ENCODE measurements around the gene POLR2H. TPM values are rescaled to one million over a fixed set of nuclear protein-coding genes. Genes with fewer than 3 reads are reported as not detected.
"Not testable (repeated sequence)": the region's sequence is repeated elsewhere in the genome, so short reads cannot be mapped to it uniquely, and the experiment has no call there.

Gene POLR2H
- total RNA-seq, 1 experiment from 2014 or later = 169 TPM

- peaks cover 27% of the 10 kb centered on the region for H3K79me2 ChIP-seq (ENCODE audit: low read length)
- H3K4me3 ChIP-seq (ENCODE audit: low read length) = no peak overlapping the region
- peaks cover 17% of the 10 kb centered on the region for H4K20me1 ChIP-seq (ENCODE audit: insufficient read depth, low read depth, low read length)
- no peaks in the 10 kb centered on the region for H3K9me3 ChIP-seq (ENCODE audit: low read length)
- no peaks in the 10 kb centered on the region for H3K27me3 ChIP-seq (ENCODE audit: low read length)
- DNase-seq = no peak
- peaks cover 6% of the 10 kb centered on the region; the same call in 1 of the 2 replicates for H3K36me3 ChIP-seq (ENCODE audit: insufficient read depth, low read length)
- H3K4me2 ChIP-seq (ENCODE audit: low read depth, low read length, poor library complexity, severe bottlenecking) = no peak overlapping the region
- 0 out of 2 replicates have a peak overlapping the region, but pooled peaks have one; percentile 79 for H3K9ac ChIP-seq (ENCODE audit: low read length)
- H3K27ac ChIP-seq (ENCODE audit: low read length) = no peak overlapping the region
- H3K9me2 ChIP-seq (replicated peaks; ENCODE audit: insufficient read depth, low read length) = no peaks in the 10 kb centered on the region
- H2AFZ ChIP-seq (ENCODE audit: low read length) = no peak overlapping the region
- peaks cover 25% of the 10 kb centered on the region for H3K4me1 ChIP-seq (ENCODE audit: low read length)
Measured at GRCh38 chr3:184337981-184338380, 23.5 kb upstream of the POLR2H start.

- Histone ChIP-seq H3K9ac (ENCODE audit: low read length) (no peak overlapping the region), H4K20me1 (ENCODE audit: insufficient read depth, low read depth, low read length) (peaks cover 13% of the 10 kb centered on the region), H3K9me3 (ENCODE audit: low read length) (no peaks in the 10 kb centered on the region), H3K4me1 (ENCODE audit: low read length) (peaks cover 25% of the 10 kb centered on the region), H3K9me2 (replicated peaks; ENCODE audit: insufficient read depth, low read length) (no peaks in the 10 kb centered on the region), H3K4me2 (ENCODE audit: low read depth, low read length, poor library complexity, severe bottlenecking) (no peak overlapping the region), H2AFZ (ENCODE audit: low read length) (no peak overlapping the region), H3K4me3 (ENCODE audit: low read length) (no peak overlapping the region), H3K79me2 (ENCODE audit: low read length) (peaks cover 27% of the 10 kb centered on the region), H3K27ac (ENCODE audit: low read length) (no peak overlapping the region), H3K36me3 (ENCODE audit: insufficient read depth, low read length) (peaks cover 5% of the 10 kb centered on the region; the same call in 1 of the 2 replicates), H3K27me3 (ENCODE audit: low read length) (no peaks in the 10 kb centered on the region)
- DNase-seq = no peak
Measured at GRCh38 chr3:184338511-184338945, 23.0 kb upstream of the POLR2H start.

GRCh38 chr3:184339001-184339400 is 22.5 kb upstream of the POLR2H start:
- H3K9ac ChIP-seq (ENCODE audit: low read length) = no peak overlapping the region
- H3K36me3 ChIP-seq (ENCODE audit: insufficient read depth, low read length) = peaks cover 3% of the 10 kb centered on the region; the same call in 1 of the 2 replicates
- H3K4me1 ChIP-seq (ENCODE audit: low read length) = peaks cover 25% of the 10 kb centered on the region
- no peak overlapping the region for H3K4me3 ChIP-seq (ENCODE audit: low read length)
- no peaks in the 10 kb centered on the region for H3K27me3 ChIP-seq (ENCODE audit: low read length)
- no peak for DNase-seq
- peaks cover 8% of the 10 kb centered on the region for H4K20me1 ChIP-seq (ENCODE audit: insufficient read depth, low read depth, low read length)
- no peak overlapping the region for H2AFZ ChIP-seq (ENCODE audit: low read length)
- peaks cover 27% of the 10 kb centered on the region for H3K79me2 ChIP-seq (ENCODE audit: low read length)
- H3K9me2 ChIP-seq (replicated peaks; ENCODE audit: insufficient read depth, low read length) = no peaks in the 10 kb centered on the region
- no peak overlapping the region for H3K4me2 ChIP-seq (ENCODE audit: low read depth, low read length, poor library complexity, severe bottlenecking)
- no peak overlapping the region for H3K27ac ChIP-seq (ENCODE audit: low read length)
- H3K9me3 ChIP-seq (ENCODE audit: low read length) = no peaks in the 10 kb centered on the region

- not testable (repeated sequence) for H3K27ac ChIP-seq (ENCODE audit: low read length); H3K27me3 ChIP-seq (ENCODE audit: low read length); H3K9me2 ChIP-seq (replicated peaks; ENCODE audit: insufficient read depth, low read length); DNase-seq; H3K4me3 ChIP-seq (ENCODE audit: low read length); H2AFZ ChIP-seq (ENCODE audit: low read length); H3K4me2 ChIP-seq (ENCODE audit: low read depth, low read length, poor library complexity, severe bottlenecking); H3K9me3 ChIP-seq (ENCODE audit: low read length); H4K20me1 ChIP-seq (ENCODE audit: insufficient read depth, low read depth, low read length); H3K9ac ChIP-seq (ENCODE audit: low read length); H3K36me3 ChIP-seq (ENCODE audit: insufficient read depth, low read length)
- Histone ChIP-seq H3K79me2 (ENCODE audit: low read length) (peaks cover 27% of the 10 kb centered on the region), H3K4me1 (ENCODE audit: low read length) (peaks cover 23% of the 10 kb centered on the region)
Measured at GRCh38 chr3:184339451-184340135, 21.9 kb upstream of the POLR2H start.

GRCh38 chr3:184341925-184342324 is 19.6 kb upstream of the POLR2H start:
- Histone ChIP-seq H3K27me3 (ENCODE audit: low read length) (no peaks in the 10 kb centered on the region), H3K79me2 (ENCODE audit: low read length) (peaks cover 19% of the 10 kb centered on the region), H3K4me3 (ENCODE audit: low read length) (no peak overlapping the region), H2AFZ (ENCODE audit: low read length) (no peak overlapping the region), H4K20me1 (ENCODE audit: insufficient read depth, low read depth, low read length) (no peaks in the 10 kb centered on the region), H3K27ac (ENCODE audit: low read length) (no peak overlapping the region), H3K36me3 (ENCODE audit: insufficient read depth, low read length) (no peaks in the 10 kb centered on the region), H3K9me2 (replicated peaks; ENCODE audit: insufficient read depth, low read length) (no peaks in the 10 kb centered on the region), H3K9ac (ENCODE audit: low read length) (no peak overlapping the region), H3K9me3 (ENCODE audit: low read length) (no peaks in the 10 kb centered on the region), H3K4me1 (ENCODE audit: low read length) (peaks cover 8% of the 10 kb centered on the region), H3K4me2 (ENCODE audit: low read depth, low read length, poor library complexity, severe bottlenecking) (no peak overlapping the region)
- DNase-seq = no peak

GRCh38 chr3:184343200-184343876 is 18.2 kb upstream of the POLR2H start:
- Histone ChIP-seq H3K4me1 (ENCODE audit: low read length) (no peaks in the 10 kb centered on the region), H3K27me3 (ENCODE audit: low read length) (no peaks in the 10 kb centered on the region), H3K4me3 (ENCODE audit: low read length) (no peak overlapping the region), H3K4me2 (ENCODE audit: low read depth, low read length, poor library complexity, severe bottlenecking) (no peak overlapping the region), H3K79me2 (ENCODE audit: low read length) (peaks cover 5% of the 10 kb centered on the region; the same call in 1 of the 2 replicates), H3K27ac (ENCODE audit: low read length) (no peak overlapping the region), H3K9ac (ENCODE audit: low read length) (no peak overlapping the region), H3K9me3 (ENCODE audit: low read length) (no peaks in the 10 kb centered on the region), H2AFZ (ENCODE audit: low read length) (no peak overlapping the region), H3K36me3 (ENCODE audit: insufficient read depth, low read length) (no peaks in the 10 kb centered on the region), H4K20me1 (ENCODE audit: insufficient read depth, low read depth, low read length) (no peaks in the 10 kb centered on the region), H3K9me2 (replicated peaks; ENCODE audit: insufficient read depth, low read length) (no peaks in the 10 kb centered on the region)
- no peak for DNase-seq

GRCh38 chr3:184344579-184345316 is 16.8 kb upstream of the POLR2H start:
- no peak overlapping the region for H2AFZ ChIP-seq (ENCODE audit: low read length)
- H3K4me1 ChIP-seq (ENCODE audit: low read length) = no peaks in the 10 kb centered on the region
- H3K4me3 ChIP-seq (ENCODE audit: low read length) = no peak overlapping the region
- H3K27me3 ChIP-seq (ENCODE audit: low read length) = no peaks in the 10 kb centered on the region
- H3K36me3 ChIP-seq (ENCODE audit: insufficient read depth, low read length) = no peaks in the 10 kb centered on the region
- no peak overlapping the region for H3K9ac ChIP-seq (ENCODE audit: low read length)
- H3K9me3 ChIP-seq (ENCODE audit: low read length) = no peaks in the 10 kb centered on the region
- H3K9me2 ChIP-seq (replicated peaks; ENCODE audit: insufficient read depth, low read length) = no peaks in the 10 kb centered on the region
- H3K27ac ChIP-seq (ENCODE audit: low read length) = no peak overlapping the region
- H3K4me2 ChIP-seq (ENCODE audit: low read depth, low read length, poor library complexity, severe bottlenecking) = no peak overlapping the region
- no peaks in the 10 kb centered on the region for H4K20me1 ChIP-seq (ENCODE audit: insufficient read depth, low read depth, low read length)
- no peak for DNase-seq
- no peaks in the 10 kb centered on the region for H3K79me2 ChIP-seq (ENCODE audit: low read length)

Measured in Karpas-422 (cell line).